ENCODE measurements around the gene PSME1. TPM values are rescaled to one million over a fixed set of nuclear protein-coding genes. Genes with fewer than 3 reads are reported as not detected.
A peak's percentile ranks its signal among the peaks of the same experiment; 100 is the strongest.

The PSME1 gene
- total and polyA plus RNA-seq, 2 of the 13 experiments (the other 11 are each of a cell fraction or from before 2014, with no cell fraction given): 159 to 608 TPM

GRCh38 chr14:24131549-24131966 lies 4.4 kb upstream of the PSME1 start (continued):
- 0 out of 2 replicates have a peak, but pooled peaks have one; percentile 4 for TF ChIP-seq TRAFD1 (CRISPR knock-in tag; IDR thresholded peaks at IDR 0.05; ENCODE audit: borderline replicate concordance)
- no peak for TF ChIP-seq ZNF354B (CRISPR knock-in tag; IDR thresholded peaks at IDR 0.05)
- no peak for TF ChIP-seq MXI1 (IDR thresholded peaks at IDR 0.05; ENCODE audit: borderline replicate concordance, low read depth, low read length)
- TF ChIP-seq MLLT10 (CRISPR knock-in tag; IDR thresholded peaks at IDR 0.05): no peak
- TF ChIP-seq NCOA2 (CRISPR knock-in tag; IDR thresholded peaks at IDR 0.05): no peak
- TF ChIP-seq ATAD3A (CRISPR knock-in tag; IDR thresholded peaks at IDR 0.05): no peak
- TF ChIP-seq ZNF33B (CRISPR knock-in tag; IDR thresholded peaks at IDR 0.05): 0 out of 2 replicates have a peak, but pooled peaks have one; percentile 36
- TF ChIP-seq KMT2A (CRISPR knock-in tag; IDR thresholded peaks at IDR 0.05): no peak
- TF ChIP-seq ETV6 (CRISPR knock-in tag; conservative IDR thresholded peaks at IDR 0.05): no peak
- TF ChIP-seq, protein P1, sequence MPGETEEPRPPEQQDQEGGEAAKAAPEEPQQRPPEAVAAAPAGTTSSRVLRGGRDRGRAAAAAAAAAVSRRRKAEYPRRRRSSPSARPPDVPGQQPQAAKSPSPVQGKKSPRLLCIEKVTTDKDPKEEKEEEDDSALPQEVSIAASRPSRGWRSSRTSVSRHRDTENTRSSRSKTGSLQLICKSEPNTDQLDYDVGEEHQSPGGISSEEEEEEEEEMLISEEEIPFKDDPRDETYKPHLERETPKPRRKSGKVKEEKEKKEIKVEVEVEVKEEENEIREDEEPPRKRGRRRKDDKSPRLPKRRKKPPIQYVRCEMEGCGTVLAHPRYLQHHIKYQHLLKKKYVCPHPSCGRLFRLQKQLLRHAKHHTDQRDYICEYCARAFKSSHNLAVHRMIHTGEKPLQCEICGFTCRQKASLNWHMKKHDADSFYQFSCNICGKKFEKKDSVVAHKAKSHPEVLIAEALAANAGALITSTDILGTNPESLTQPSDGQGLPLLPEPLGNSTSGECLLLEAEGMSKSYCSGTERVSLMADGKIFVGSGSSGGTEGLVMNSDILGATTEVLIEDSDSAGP (CRISPR knock-in tag; IDR thresholded peaks at IDR 0.05; ENCODE audit: borderline replicate concordance): no peak
- no peak for TF ChIP-seq ZNF777 (CRISPR knock-in tag; IDR thresholded peaks at IDR 0.05)
- TF ChIP-seq DDIT3 (CRISPR knock-in tag; IDR thresholded peaks at IDR 0.05): no peak
- TF ChIP-seq, protein P2, sequence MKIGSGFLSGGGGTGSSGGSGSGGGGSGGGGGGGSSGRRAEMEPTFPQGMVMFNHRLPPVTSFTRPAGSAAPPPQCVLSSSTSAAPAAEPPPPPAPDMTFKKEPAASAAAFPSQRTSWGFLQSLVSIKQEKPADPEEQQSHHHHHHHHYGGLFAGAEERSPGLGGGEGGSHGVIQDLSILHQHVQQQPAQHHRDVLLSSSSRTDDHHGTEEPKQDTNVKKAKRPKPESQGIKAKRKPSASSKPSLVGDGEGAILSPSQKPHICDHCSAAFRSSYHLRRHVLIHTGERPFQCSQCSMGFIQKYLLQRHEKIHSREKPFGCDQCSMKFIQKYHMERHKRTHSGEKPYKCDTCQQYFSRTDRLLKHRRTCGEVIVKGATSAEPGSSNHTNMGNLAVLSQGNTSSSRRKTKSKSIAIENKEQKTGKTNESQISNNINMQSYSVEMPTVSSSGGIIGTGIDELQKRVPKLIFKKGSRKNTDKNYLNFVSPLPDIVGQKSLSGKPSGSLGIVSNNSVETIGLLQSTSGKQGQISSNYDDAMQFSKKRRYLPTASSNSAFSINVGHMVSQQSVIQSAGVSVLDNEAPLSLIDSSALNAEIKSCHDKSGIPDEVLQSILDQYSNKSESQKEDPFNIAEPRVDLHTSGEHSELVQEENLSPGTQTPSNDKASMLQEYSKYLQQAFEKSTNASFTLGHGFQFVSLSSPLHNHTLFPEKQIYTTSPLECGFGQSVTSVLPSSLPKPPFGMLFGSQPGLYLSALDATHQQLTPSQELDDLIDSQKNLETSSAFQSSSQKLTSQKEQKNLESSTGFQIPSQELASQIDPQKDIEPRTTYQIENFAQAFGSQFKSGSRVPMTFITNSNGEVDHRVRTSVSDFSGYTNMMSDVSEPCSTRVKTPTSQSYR (CRISPR knock-in tag; IDR thresholded peaks at IDR 0.05; ENCODE audit: borderline replicate concordance): no peak
- TF ChIP-seq, protein P3, sequence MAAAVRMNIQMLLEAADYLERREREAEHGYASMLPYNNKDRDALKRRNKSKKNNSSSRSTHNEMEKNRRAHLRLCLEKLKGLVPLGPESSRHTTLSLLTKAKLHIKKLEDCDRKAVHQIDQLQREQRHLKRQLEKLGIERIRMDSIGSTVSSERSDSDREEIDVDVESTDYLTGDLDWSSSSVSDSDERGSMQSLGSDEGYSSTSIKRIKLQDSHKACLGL (CRISPR knock-in tag; IDR thresholded peaks at IDR 0.05): peak; percentile 45; the same call in 1 of the 2 replicates
- TF ChIP-seq ZBTB38 (CRISPR knock-in tag; IDR thresholded peaks at IDR 0.05): peak; percentile 53; the same call in 1 of the 2 replicates
- TF ChIP-seq GRHL1 (CRISPR knock-in tag; conservative IDR thresholded peaks at IDR 0.05): no peak
- 0 out of 2 replicates have a peak, but pooled peaks have one; percentile 46 for TF ChIP-seq ZNF44 (CRISPR knock-in tag; IDR thresholded peaks at IDR 0.05)
- TF ChIP-seq ZSCAN29 (CRISPR knock-in tag; conservative IDR thresholded peaks at IDR 0.05): no peak
- TF ChIP-seq, protein P4, sequence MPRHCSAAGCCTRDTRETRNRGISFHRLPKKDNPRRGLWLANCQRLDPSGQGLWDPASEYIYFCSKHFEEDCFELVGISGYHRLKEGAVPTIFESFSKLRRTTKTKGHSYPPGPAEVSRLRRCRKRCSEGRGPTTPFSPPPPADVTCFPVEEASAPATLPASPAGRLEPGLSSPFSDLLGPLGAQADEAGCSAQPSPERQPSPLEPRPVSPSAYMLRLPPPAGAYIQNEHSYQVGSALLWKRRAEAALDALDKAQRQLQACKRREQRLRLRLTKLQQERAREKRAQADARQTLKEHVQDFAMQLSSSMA (CRISPR knock-in tag; IDR thresholded peaks at IDR 0.05): no peak
- TF ChIP-seq KDM6A (CRISPR knock-in tag; IDR thresholded peaks at IDR 0.05; ENCODE audit: low read depth): no peak
- no peak for TF ChIP-seq MEF2D (CRISPR knock-in tag; IDR thresholded peaks at IDR 0.05)
- no peak for TF ChIP-seq IKZF1 (IDR thresholded peaks at IDR 0.05)
- TF ChIP-seq FOXM1 (CRISPR knock-in tag; IDR thresholded peaks at IDR 0.05): no peak

All from HepG2 (cell line).